ENCODE results near the gene SLC1A4.
A peak's percentile ranks its signal among the peaks of the same experiment; 100 is the strongest.

SLC1A4 gene

GRCh38 chr2:65039640-65040039 lies 50.4 kb downstream of the SLC1A4 start:
- Histone ChIP-seq H3K36me3 (ENCODE audit: control insufficient read depth, insufficient read depth, low read length) (no peaks in the 10 kb centered on the region), H3K4me3 (ENCODE audit: low read length) (no peak overlapping the region), H3K4me1 (ENCODE audit: control insufficient read depth, insufficient read depth, low read length) (no peaks in the 10 kb centered on the region), H3K27me3 (ENCODE audit: control insufficient read depth, insufficient read depth, low read length) (no peaks in the 10 kb centered on the region), H3K9ac (ENCODE audit: low read length) (no peak overlapping the region), H3K27ac (ENCODE audit: low read depth, low read length) (no peak overlapping the region)

GRCh38 chr2:65040400-65041261 lies 51.4 kb downstream of the SLC1A4 start:
- H3K36me3 ChIP-seq (ENCODE audit: control insufficient read depth, insufficient read depth, low read length): no peaks in the 10 kb centered on the region
- no peak overlapping the region for H3K9ac ChIP-seq (ENCODE audit: low read length)
- H3K4me3 ChIP-seq (ENCODE audit: low read length): no peak overlapping the region
- H3K27me3 ChIP-seq (ENCODE audit: control insufficient read depth, insufficient read depth, low read length): no peaks in the 10 kb centered on the region
- H3K27ac ChIP-seq (ENCODE audit: low read depth, low read length): no peak overlapping the region
- no peaks in the 10 kb centered on the region for H3K4me1 ChIP-seq (ENCODE audit: control insufficient read depth, insufficient read depth, low read length)

- H3K4me3 ChIP-seq (ENCODE audit: low read length): no peak overlapping the region
- no peaks in the 10 kb centered on the region for H3K27me3 ChIP-seq (ENCODE audit: control insufficient read depth, insufficient read depth, low read length)
- H3K4me1 ChIP-seq (ENCODE audit: control insufficient read depth, insufficient read depth, low read length): no peaks in the 10 kb centered on the region
- H3K9ac ChIP-seq (ENCODE audit: low read length): no peak overlapping the region
- H3K36me3 ChIP-seq (ENCODE audit: control insufficient read depth, insufficient read depth, low read length): no peaks in the 10 kb centered on the region
- no peak overlapping the region for H3K27ac ChIP-seq (ENCODE audit: low read depth, low read length)
Observed at GRCh38 chr2:65043001-65043400, 53.8 kb downstream of the SLC1A4 start.

GRCh38 chr2:65044097-65044735 lies 55.0 kb downstream of the SLC1A4 start:
- Histone ChIP-seq H3K4me3 (ENCODE audit: low read length) (no peak overlapping the region), H3K36me3 (ENCODE audit: control insufficient read depth, insufficient read depth, low read length) (no peaks in the 10 kb centered on the region), H3K27ac (ENCODE audit: low read depth, low read length) (no peak overlapping the region), H3K9ac (ENCODE audit: low read length) (no peak overlapping the region), H3K4me1 (ENCODE audit: control insufficient read depth, insufficient read depth, low read length) (no peaks in the 10 kb centered on the region), H3K27me3 (ENCODE audit: control insufficient read depth, insufficient read depth, low read length) (no peaks in the 10 kb centered on the region)

DNA sequence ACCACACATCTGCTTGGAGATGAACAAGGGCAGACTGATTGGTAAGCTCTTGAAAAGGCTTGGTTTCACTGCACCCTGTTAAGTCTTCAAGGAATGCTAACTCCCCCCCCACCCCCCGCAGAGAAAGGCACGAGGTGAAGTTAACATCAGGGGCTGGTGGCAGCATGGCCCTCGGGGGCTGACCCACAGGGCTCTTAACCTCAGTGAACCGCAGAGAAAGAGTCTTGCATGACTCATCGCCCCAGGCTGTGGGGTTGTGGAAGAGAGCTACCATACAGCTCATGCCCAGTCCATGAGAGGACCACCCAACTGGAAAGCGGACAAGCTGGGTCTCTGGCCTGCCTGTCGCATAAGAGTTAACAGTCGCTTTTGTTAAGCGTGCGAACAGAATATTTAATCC lies 56.5 kb downstream of the SLC1A4 start:
- Histone ChIP-seq H3K27ac (ENCODE audit: low read depth, low read length) (no peak overlapping the region), H3K4me3 (ENCODE audit: low read length) (no peak overlapping the region), H3K4me1 (ENCODE audit: control insufficient read depth, insufficient read depth, low read length) (no peaks in the 10 kb centered on the region), H3K36me3 (ENCODE audit: control insufficient read depth, insufficient read depth, low read length) (no peaks in the 10 kb centered on the region), H3K9ac (ENCODE audit: low read length) (no peak overlapping the region), H3K27me3 (ENCODE audit: control insufficient read depth, insufficient read depth, low read length) (no peaks in the 10 kb centered on the region)

GRCh38 chr2:65046633-65047407 lies 57.6 kb downstream of the SLC1A4 start:
- no peaks in the 10 kb centered on the region for H3K4me1 ChIP-seq (ENCODE audit: control insufficient read depth, insufficient read depth, low read length)
- no peaks in the 10 kb centered on the region for H3K36me3 ChIP-seq (ENCODE audit: control insufficient read depth, insufficient read depth, low read length)
- H3K9ac ChIP-seq (ENCODE audit: low read length): no peak overlapping the region
- H3K27ac ChIP-seq (ENCODE audit: low read depth, low read length): no peak overlapping the region
- H3K4me3 ChIP-seq (ENCODE audit: low read length): no peak overlapping the region
- H3K27me3 ChIP-seq (ENCODE audit: control insufficient read depth, insufficient read depth, low read length): no peaks in the 10 kb centered on the region

GRCh38 chr2:65049010-65049639 lies 59.9 kb downstream of the SLC1A4 start:
- no peak overlapping the region for H3K27ac ChIP-seq (ENCODE audit: low read depth, low read length)
- no peaks in the 10 kb centered on the region for H3K36me3 ChIP-seq (ENCODE audit: control insufficient read depth, insufficient read depth, low read length)
- H3K27me3 ChIP-seq (ENCODE audit: control insufficient read depth, insufficient read depth, low read length): no peaks in the 10 kb centered on the region
- H3K4me3 ChIP-seq (ENCODE audit: low read length): no peak overlapping the region
- H3K9ac ChIP-seq (ENCODE audit: low read length): no peak overlapping the region
- no peaks in the 10 kb centered on the region for H3K4me1 ChIP-seq (ENCODE audit: control insufficient read depth, insufficient read depth, low read length)

DNA sequence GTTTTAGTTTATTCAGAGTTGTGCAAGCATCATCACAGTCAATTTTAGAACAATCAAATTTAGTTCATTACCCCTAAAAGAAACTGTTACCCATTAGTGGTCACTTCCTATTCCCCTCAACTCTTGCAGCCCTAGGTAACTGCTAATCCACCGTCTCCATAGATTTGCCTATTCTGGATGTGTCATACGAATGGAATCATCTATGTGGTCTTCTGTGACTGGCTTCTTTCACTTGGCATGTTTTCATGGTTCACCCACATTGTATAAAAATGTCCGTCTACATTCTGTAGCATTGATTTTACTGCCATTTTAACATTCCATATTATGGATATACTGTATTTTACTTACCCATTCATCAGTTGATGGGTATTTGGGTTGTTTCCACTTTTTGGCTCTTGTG lies 61.7 kb downstream of the SLC1A4 start:
- no peaks in the 10 kb centered on the region for H3K4me1 ChIP-seq (ENCODE audit: control insufficient read depth, insufficient read depth, low read length)
- no peak overlapping the region for H3K9ac ChIP-seq (ENCODE audit: low read length)
- no peaks in the 10 kb centered on the region for H3K36me3 ChIP-seq (ENCODE audit: control insufficient read depth, insufficient read depth, low read length)
- no peak overlapping the region for H3K27ac ChIP-seq (ENCODE audit: low read depth, low read length)
- H3K27me3 ChIP-seq (ENCODE audit: control insufficient read depth, insufficient read depth, low read length): no peaks in the 10 kb centered on the region
- no peak overlapping the region for H3K4me3 ChIP-seq (ENCODE audit: low read length)

- Histone ChIP-seq H3K4me3 (ENCODE audit: low read length) (no peak overlapping the region), H3K9ac (ENCODE audit: low read length) (no peak overlapping the region), H3K4me1 (ENCODE audit: control insufficient read depth, insufficient read depth, low read length) (peaks cover 4% of the 10 kb centered on the region), H3K36me3 (ENCODE audit: control insufficient read depth, insufficient read depth, low read length) (no peaks in the 10 kb centered on the region), H3K27ac (ENCODE audit: low read depth, low read length) (no peak overlapping the region), H3K27me3 (ENCODE audit: control insufficient read depth, insufficient read depth, low read length) (no peaks in the 10 kb centered on the region)
Observed at GRCh38 chr2:65053199-65053598, 64.0 kb downstream of the SLC1A4 start.

DNA sequence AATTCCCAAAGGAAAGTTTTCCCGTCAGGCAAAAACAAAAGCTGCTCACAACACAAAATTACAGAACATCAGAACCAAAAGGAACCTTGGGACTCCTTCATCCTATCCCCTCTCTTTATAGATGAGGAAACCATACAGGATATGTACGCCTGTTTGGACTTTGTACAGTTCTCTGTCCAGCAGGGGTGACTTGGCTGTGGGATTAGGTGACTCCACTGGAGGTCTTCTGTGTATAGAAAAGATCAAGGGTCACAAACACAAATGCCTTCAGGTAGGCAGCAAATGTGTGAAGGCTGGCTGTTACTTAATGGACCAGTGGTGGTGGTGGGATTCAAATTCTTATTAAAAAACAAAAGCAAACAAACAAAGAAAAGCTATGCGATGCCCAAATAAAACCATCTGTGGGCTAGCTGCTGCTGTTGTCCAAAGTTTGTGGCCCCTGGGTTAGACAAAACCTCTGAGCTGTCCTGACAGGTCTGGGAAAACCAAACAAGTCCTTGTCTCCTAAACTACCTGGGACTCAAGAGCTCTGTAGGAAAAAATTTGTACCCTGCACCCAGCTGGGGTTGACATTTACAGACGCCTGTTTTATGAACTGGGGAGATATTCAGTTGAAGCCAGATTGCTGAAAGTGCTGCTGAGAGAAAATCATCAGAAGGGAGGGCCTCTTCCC lies 65.7 kb downstream of the SLC1A4 start:
- Histone ChIP-seq H3K36me3 (ENCODE audit: control insufficient read depth, insufficient read depth, low read length) (no peaks in the 10 kb centered on the region), H3K9ac (ENCODE audit: low read length) (no peak overlapping the region), H3K27ac (ENCODE audit: low read depth, low read length) (no peak overlapping the region), H3K4me3 (ENCODE audit: low read length) (peak overlapping the region; percentile 81), H3K4me1 (ENCODE audit: control insufficient read depth, insufficient read depth, low read length) (peaks cover 11% of the 10 kb centered on the region), H3K27me3 (ENCODE audit: control insufficient read depth, insufficient read depth, low read length) (no peaks in the 10 kb centered on the region)

GRCh38 chr2:65055422-65056214 lies 66.4 kb downstream of the SLC1A4 start:
- Histone ChIP-seq H3K4me3 (ENCODE audit: low read length) (peak overlapping the region; percentile 81), H3K9ac (ENCODE audit: low read length) (peak overlapping the region; percentile 6), H3K4me1 (ENCODE audit: control insufficient read depth, insufficient read depth, low read length) (peaks cover 11% of the 10 kb centered on the region), H3K27ac (ENCODE audit: low read depth, low read length) (peak overlapping the region; percentile 73), H3K36me3 (ENCODE audit: control insufficient read depth, insufficient read depth, low read length) (no peaks in the 10 kb centered on the region), H3K27me3 (ENCODE audit: control insufficient read depth, insufficient read depth, low read length) (no peaks in the 10 kb centered on the region)
